DMS 273 (cell line): ENCODE measurements around the gene UNC5C.

Experiments
- DNase-seq: peaks from one replicate; lab custom pipeline; 2025; ENCODE audit not compliant: unreplicated experiment; lab: John Stamatoyannopoulos, UW

Gene UNC5C

DNA sequence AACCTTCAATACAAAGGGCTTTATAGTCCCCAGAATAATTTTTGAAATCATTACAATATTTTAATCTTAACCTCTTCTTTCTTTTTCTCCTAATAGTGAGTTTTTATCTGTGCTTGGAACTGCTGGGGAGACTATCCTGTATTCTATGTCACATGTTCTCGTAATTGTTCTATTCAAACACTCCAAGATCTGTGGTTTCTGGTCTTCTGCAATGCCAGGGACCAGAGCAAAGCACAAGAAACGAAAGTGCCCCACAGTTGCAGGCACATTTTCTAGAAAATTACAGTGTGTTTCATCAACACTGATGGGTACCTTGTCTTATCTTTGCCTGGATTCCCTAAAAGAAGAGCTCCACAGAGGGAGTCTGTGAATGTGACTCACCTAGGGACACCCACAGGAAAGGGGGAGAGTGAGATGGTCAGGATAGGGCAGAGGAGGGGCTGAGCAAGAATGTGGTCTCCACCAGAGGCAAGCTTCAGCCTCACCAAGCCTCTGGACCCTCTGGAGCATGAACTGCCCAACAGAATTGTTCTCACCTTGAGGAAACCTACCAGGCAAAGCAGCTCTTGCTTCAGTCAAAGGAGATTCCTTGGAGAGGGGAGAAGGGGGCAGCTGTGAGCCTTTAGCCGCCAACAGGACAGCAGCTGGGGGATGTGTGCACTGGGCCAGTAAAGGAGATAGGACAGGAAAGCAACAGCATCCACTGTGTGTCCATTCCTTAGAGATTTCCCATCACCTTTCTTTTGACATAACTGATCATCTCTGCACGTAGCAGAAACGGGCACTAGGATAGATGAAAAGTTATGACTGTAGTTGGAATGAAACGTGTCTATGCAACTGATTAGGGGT, 25.9 kb downstream of the UNC5C start:
- no peak for DNase-seq

- peak; percentile 6 for DNase-seq
These were observed 31.0 kb downstream of the UNC5C start for GRCh38 chr4:95517576-95518345.

DNA sequence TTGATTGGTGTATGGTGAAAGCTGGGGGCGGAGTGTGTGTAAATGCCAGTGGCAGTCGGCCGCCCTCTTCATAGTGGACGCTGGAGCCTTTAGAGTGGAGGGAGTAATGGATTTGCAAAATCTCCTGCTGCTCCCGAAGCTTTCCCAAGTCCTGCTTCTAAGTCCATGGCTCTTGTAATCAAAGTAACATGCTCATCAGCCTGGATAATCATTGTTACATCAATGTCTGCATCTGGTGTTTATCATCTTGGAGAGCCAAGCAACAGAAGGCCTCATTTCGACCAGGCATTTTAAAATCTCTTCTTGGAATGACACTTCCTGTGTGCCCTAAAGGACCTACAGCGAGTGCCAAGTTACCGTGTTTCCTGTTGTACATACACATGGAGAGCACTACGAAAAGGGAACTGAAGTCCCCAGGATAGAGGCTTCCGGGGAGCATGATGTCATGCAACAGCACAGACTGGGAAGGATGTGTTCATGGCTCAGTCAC, 32.2 kb downstream of the UNC5C start:
- DNase-seq: peak; percentile 75

GRCh38 chr4:95515589-95515988, 33.2 kb downstream of the UNC5C start:
- no peak for DNase-seq

DNA sequence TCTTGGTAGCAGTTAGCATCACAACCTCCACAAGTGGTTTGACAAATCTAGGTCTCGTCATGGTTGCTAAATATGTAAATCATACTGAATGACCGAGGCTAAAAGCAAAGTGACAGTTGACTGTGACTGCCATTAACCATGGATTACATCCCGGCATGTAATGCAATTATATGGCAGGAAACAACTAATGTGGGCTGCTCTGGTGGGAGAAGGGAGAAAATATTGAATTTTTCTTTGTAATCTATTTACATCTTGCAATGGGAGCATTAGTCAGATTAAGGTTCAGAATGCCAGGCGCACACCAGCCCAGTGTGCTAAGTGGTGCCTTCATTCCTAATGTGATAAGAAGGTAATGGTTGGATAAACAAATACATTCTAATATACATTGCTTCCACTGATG, 35.8 kb downstream of the UNC5C start:
- DNase-seq: no peak

GRCh38 chr4:95511477-95511876, 37.3 kb downstream of the UNC5C start:
- no peak for DNase-seq

DNA sequence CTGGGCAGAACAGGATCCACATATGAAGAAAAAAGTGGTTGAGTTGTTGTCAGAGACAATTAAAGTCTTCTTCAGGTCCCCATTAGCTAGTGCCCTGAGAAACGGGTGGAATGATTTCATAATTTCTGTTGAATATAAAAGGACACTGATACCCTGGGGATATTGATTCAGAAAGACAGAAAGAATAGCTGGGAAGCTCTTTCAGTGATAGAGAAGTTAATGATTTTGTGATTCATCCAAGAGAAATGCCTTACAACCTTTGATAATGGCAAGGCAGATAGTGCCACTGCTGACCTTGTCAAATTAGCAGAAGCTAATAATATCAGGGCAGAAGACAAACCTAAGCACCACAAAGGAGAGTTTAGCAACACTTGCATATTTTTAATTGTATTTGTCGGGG, 37.9 kb downstream of the UNC5C start:
- no peak for DNase-seq

- DNase-seq: peak; percentile 42
These were observed 38.6 kb downstream of the UNC5C start for GRCh38 chr4:95510145-95510544.

GRCh38 chr4:95508421-95508820, 40.4 kb downstream of the UNC5C start:
- no peak for DNase-seq

GRCh38 chr4:95507561-95507960, 41.2 kb downstream of the UNC5C start:
- no peak for DNase-seq

DNA sequence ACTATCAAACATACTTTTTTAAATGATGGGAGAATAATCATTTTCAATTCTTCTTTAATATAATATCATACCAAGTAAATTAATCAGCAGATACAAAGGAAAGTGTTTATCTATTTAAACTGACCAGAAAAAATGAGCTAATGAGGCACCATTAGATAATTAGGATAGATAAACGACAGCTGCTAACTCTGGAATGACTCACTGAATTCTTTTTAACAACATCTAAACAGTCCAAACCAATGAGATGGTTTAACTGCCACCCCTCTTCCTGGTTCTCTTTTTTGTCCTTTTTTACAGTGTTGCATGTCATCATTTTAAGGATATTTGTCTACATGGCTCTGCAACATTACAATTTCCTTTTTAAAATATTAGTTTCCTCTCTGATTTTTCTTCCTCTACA, 41.6 kb downstream of the UNC5C start:
- peak; percentile 3 for DNase-seq

- peak; percentile 28 for DNase-seq
These were observed 42.5 kb downstream of the UNC5C start for GRCh38 chr4:95506264-95506663.

- DNase-seq: no peak
These were observed 43.0 kb downstream of the UNC5C start for GRCh38 chr4:95505799-95506198.

DNA sequence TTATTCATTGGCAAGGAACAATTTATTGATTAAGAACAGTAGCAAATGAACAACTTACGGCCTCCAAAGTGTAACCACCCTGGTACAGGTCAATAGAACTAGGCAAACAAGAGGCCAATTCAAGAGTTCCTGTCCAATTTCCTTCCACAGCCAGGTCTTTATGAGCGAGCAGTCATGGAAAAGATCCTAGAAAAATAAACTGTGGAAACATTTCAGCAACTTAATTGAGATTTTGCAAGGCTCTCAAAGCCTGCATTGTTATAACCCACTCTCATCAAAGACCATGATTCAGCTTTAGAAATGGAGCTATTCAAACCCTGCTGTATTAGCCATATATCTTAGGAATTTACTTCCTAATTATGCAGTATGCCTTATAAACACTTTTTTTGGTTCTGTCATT, 43.6 kb downstream of the UNC5C start:
- no peak for DNase-seq

DNA sequence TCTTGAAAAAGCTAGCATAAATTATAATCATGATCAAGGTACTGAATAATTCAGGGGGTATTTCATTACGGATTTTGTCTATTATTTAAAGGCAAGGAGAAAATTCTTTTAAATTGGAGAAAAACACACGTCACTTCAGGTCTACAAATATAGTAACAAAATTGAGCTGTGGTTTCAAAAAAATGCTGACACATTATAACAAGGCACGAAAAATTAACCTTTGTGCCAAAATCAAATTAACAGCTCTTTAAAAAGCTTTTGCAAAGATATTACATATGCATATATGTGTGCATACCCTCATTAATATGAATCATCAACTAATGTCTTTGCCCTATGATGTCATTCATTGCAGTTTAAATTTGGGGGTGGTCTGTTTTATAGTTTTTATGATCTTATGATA, 44.3 kb downstream of the UNC5C start:
- no peak for DNase-seq

GRCh38 chr4:95500361-95500760, 48.4 kb downstream of the UNC5C start:
- DNase-seq: no peak

DNA sequence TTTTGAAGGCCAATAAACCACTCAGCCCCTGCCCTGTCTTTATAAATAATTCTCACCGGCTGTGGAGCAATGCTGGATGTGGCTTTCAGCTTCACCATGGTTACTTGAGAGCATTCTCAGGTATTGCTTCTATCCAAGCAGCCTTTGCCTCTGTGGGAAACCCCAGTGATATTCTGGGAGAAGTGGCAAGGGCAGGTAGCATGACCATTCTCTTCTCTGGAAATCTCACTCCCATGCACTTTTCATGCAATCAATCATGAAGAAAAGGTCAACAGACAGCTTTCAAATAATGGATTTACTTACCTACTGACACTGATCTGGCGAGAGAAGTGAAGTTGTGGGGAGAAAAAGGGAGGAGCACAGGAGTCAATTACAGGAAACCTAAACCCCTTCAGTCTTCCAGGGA, 49.5 kb downstream of the UNC5C start:
- no peak for DNase-seq

- no peak for DNase-seq
These were observed 54.6 kb downstream of the UNC5C start for GRCh38 chr4:95494186-95494585.

DNA sequence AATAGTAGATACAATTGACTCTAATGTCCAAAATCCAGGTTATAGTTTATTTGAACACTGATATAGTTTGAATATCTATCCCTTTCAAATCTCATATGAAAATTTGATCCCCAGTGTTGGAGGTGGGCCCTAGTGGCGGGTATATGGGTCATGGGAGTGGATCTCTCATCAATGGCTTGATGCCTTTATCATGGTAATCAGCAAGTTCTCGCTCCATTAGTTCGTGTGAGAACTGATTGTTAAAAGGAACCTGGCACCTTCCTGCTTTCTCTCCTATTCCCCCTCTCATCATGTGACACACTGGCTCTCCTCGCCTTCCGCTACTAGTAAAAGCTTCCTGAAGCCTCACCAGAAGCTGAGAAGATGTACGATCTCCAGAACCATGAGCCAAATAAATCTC, 70.1 kb downstream of the UNC5C start:
- no peak for DNase-seq

GRCh38 chr4:95476121-95476520, 72.7 kb downstream of the UNC5C start:
- DNase-seq: no peak

GRCh38 chr4:95472534-95472933, 76.2 kb downstream of the UNC5C start:
- DNase-seq: no peak

GRCh38 chr4:95470622-95471021, 78.2 kb downstream of the UNC5C start:
- DNase-seq: no peak
